Measurements from ENCODE around the gene MDFI. TPM values are rescaled to one million over a fixed set of nuclear protein-coding genes. Genes with fewer than 3 reads are reported as not detected.
"Not testable (repeated sequence)": the region's sequence is repeated elsewhere in the genome, so short reads cannot be mapped to it uniquely, and the experiment has no call there.

The MDFI gene
- total RNA-seq, 2 experiments from 2014 or later, result not detected

DNA sequence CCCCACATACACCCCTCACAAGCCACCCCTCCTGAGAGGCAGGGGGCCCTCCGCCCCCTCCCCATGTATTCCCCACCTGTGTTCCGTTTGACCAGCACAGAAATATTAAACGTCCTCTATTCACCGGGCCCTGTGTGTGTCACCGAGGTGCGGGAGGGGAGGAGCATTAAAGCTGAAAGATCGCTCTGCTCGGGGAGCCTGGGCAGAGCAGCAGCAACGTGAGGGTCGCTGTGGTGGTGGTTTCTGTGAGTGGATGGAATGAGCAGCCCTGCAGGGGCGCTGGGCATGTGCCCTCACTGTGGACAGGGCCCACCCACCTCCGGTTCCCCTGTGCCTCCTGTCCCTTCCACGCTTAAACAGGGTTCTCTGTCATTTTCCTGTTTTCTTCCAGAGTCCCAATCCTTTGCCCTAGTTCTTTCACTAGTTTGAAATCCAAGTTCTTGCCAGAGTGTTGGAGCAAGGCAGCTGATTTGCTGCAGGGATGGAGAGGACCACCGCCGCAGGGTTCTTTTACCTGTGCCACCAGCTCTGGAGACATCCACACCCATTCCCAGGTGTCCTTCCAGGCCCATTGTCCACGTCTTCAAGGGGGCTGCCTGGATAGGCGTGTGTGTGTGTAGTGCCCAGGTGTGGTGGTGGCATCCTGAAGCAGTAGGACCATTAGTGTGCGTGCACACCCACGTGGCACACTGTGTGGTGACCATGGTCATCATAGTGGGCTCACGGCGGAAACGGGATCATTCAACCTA is 37.6 kb upstream of the MDFI start:
- ChIA-PET CTCF (interaction anchor here (0.9 to 3.9 kb wide), 2 partner anchors 81 to 84 kb away, joined by 3 to 45 read pairs; no protein-coding TSS in a partner anchor), POLR2A (no interaction called here)

DNA sequence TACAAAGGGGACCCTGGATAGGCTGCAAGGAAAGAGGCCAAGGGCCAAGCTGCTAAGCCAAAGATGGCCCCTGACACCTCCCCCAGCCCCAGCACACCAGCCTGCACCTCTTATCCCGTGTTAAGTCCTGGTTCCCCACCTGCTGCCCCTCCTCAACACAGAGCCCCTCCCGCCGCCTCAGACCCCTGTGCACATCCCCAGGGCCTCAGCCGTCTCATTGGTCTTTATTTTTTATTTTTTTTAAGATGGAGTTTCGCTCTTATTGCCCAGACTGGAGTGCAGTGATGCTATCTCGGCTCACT is 37.1 kb upstream of the MDFI start:
- CTCF ChIA-PET, result interaction anchor here (3.9 kb wide), 1 partner anchor 84 kb away, joined by 45 read pairs; no protein-coding TSS in a partner anchor
- POLR2A ChIA-PET, result no interaction called here

DNA sequence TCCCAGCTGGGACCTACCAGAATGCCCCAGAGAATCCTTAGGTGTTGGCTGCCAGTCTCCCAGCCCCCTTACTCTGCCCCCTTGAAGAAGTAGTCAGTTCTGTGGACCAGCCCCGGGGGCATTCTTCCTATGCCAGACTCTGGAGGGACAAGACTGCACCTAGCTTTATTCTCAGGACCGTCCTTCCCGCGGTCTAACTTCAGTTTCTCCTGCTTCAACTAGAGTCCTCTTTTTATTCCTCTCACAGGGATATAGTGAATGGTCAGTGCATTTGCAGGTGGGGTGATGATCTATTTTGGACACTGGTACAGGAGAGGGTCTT is 35.9 kb upstream of the MDFI start:
- CTCF ChIA-PET, result interaction anchor here (0.9 to 3.9 kb wide), 13 partner anchors 10 to 234 kb away, joined by 3 to 45 read pairs (median 4); no protein-coding TSS in a partner anchor
- POLR2A ChIA-PET, result interaction anchor here (1.4 kb wide), 1 partner anchor 81 kb away, joined by 3 read pairs; no protein-coding TSS in a partner anchor

DNA sequence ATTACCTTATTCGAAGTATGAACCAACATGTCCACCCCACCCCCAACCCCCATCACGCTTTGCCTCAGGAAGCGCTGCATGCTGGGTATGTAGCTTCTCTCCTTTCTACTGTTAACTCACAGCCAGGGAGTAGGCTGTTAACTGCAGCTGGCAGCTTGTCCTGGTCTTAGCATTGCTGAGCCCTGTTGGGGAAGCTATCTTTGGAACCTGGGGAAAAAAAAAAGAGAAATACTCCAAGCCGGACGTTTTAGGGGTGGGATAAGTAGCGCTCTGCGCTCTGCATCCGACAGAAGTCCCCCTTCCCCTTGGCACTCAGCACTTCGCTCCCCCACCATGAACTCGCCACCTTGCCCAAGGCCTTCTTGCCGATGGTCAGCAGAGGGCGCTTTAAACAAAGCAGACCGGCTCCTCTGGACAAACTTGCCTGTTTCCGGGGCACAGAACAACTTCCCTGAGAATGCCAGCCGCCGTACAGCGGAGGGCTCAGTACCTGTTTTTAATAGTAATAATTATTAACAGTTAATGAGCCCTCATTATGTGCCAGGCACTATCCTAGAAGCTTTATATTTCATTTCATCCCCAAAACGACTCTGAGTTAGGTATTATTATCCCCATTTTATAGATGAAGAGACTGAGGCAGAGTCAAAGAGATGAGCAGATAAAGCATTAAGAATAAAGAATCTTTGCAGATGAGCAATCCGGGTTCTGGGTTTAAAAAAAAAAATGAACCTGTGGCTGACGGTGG is 35.2 kb upstream of the MDFI start:
- POLR2A ChIA-PET, result interaction anchor here (1.4 kb wide), 1 partner anchor 81 kb away, joined by 3 read pairs; no protein-coding TSS in a partner anchor
- CTCF ChIA-PET, result interaction anchor here (0.6 to 3.9 kb wide), 16 partner anchors 11 to 235 kb away, joined by 3 to 45 read pairs (median 4); no protein-coding TSS in a partner anchor

DNA sequence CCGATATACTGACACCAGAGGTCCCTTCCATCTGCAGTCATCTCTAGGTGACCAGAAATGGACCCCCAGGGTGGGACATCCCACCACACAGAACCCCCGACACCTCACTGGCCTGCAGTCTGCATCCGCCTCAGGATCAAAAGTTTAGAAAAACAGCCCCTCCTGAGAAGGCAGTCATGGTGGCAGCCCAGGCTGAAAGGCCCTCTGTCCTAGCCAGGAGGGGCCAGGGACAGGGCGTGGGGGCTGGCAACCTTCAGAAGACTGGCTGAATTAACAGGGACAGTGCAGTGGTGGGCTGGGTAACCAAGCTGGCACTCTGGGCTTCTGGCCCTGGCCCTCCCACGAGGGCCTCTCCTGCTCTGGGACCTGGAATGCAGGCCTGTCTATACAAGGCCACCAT is 34.3 kb upstream of the MDFI start:
- ChIA-PET POLR2A (no interaction called here), CTCF (interaction anchor here (0.7 to 3.9 kb wide), 2 partner anchors 81 to 199 kb away, joined by 3 to 45 read pairs; no protein-coding TSS in a partner anchor)

DNA sequence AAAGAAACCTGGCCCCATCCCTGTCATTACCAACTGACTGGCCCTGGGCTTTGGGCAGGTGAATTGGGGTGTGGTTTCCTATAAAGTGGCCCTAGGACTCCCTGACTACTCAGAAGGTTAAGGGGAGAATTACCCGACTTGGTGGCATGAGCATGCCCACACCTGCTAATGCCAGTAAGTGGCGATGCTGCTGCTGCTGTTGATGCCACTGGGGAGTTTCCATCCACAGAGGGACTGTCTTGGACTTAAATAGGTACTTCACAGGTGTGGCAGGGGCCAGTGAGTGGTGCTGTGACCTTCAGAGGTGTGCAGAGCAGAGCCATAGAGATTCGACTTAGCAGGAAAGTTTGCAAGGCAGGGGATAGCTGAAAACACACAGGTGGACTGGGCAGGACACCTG is 32.6 kb upstream of the MDFI start:
- ChIA-PET CTCF (no interaction called here), POLR2A (no interaction called here)

DNA sequence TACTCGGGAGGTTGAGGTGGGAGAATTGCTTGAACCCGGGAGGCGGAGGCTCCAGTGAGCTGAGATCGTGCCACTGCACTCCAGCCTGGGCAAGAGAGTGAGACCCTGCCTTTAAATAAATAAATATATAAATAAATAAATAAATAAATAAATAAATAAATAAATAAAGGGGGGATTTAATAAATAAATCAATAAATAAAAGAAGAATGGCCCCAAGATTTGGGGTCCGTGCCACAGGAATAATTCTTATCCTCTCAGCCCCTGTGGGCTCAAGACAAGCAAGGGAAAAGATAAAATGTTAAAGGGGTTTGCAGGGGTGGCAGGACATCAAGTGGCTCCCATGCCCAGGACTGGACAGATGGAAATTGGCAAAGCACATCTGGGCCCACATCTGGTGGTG is 31.2 kb upstream of the MDFI start:
- ChIA-PET POLR2A (no interaction called here), CTCF (interaction anchor here (0.5 to 0.8 kb wide), 2 partner anchors 75 to 76 kb away, joined by 3 to 5 read pairs; no protein-coding TSS in a partner anchor)

DNA sequence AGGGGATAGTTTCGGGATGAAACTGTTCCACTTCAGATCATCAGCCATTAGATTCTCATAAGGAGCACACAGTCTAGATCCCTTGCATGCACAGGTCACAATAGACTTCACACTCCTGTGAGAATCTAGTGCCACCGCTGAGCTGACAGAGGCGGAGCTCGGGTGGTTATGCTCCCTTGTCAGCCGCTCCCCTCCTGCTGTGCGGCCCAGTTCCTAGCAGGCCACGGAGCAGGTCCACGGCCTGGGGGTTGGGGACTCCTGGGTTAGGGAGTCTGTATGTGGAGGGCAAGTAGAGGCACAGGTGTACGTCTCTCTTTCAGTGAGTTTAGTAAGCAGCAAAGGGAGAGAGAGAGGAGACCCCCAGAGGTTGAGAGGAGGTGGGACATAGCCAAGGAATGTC is 30.5 kb upstream of the MDFI start:
- ChIA-PET CTCF (no interaction called here), POLR2A (no interaction called here)

DNA sequence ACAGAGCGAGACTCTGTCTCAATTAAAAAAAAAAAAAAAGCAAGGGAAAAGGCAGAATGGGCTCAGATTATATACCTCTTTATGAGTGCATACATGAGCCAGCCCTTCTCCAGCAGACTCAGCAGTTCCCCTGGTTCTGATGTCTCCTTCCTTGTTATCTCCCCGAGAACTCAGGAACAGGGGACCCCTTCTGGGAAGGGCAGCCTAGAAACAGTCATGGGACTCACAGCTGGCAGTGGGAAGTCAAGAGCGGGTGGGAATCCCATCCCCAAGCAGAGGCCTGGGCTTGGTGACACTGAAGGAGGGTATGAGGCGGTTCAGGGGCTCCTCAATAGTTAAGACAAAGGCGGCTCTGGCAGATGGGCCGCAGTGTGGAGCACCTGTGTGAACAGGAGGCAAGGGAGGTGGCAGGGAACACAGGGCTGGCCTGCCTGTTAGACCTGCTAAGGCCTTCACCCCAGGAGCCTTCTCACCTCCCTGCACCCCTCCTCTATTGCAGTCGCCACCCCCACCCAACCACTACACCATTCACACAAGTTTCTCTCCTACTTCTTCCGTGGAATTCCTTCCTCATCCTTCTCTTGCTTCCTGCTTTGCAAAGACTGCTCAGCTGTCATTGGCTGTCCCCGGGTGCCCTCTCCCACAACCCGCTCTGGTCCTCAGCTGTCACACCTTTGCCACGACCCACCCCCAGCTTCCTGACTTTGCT is 29.7 kb upstream of the MDFI start:
- ChIA-PET POLR2A (no interaction called here), CTCF (no interaction called here)

DNA sequence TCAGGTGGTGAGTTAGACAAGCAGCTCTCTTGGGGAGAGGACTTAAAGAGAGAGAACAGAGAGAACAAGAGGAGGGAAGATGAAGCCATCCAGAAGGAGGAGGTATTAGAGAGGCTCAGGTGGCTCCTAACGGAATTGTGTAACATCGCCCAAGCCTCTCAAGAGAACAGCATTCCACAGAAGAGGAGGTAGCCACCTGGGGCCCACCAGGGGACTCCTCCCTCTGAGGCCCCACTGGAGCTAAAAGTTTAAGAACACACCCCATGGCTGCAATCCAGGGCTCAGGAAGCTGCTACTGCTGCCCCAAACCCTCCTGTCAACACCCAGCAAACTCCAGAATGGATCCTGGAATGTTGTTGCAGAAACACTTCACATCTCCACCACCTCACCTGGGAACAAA is 23.6 kb upstream of the MDFI start:
- CTCF ChIA-PET, result interaction anchor here (0.9 to 1.7 kb wide), 3 partner anchors 12 to 120 kb away, joined by 3 to 8 read pairs (median 3); no protein-coding TSS in a partner anchor
- POLR2A ChIA-PET, result no interaction called here

DNA sequence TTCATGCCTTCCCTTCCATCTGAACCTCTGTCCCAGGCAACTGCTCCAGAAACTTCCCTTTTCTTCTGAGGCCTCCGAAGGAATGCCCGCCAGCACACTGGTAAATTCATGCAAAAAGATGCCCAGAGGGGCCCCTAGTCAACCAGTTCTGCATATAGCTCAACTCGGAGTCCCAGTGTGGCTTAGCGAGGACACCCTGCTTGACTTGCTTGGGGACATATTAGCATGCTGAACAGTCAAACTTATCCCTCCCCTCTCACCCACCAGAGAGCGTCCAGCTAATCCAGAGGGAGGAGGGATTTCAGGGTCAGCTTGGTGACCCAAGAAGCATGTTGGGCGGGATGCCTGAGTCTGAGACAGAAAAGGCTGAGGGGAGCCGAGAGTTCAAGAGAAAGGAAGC is 23.0 kb upstream of the MDFI start:
- CTCF ChIA-PET, result no interaction called here
- POLR2A ChIA-PET, result no interaction called here

DNA sequence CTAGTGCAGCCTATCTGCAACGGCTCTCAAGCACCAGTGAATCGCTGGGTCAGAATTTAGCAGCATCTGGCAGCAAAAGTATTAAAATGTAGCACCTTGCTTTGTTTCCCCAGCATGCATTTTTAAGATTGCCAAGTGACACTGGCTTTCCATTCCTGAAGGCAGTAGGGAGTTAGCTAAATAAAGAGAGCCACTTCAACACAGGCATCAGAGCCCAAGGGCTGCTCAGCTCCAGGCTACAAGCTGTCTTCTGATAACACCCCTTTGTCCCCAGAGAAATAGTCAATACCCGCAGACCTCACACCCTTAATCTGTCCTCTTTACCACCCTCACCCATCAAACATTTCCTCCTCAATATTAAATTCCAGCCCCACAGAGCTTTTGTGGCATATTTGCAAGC is 19.7 kb upstream of the MDFI start:
- ChIA-PET CTCF (interaction anchor here (1.0 to 1.7 kb wide), 2 partner anchors 64 to 66 kb away, joined by 3 to 7 read pairs; no protein-coding TSS in a partner anchor), POLR2A (no interaction called here)

DNA sequence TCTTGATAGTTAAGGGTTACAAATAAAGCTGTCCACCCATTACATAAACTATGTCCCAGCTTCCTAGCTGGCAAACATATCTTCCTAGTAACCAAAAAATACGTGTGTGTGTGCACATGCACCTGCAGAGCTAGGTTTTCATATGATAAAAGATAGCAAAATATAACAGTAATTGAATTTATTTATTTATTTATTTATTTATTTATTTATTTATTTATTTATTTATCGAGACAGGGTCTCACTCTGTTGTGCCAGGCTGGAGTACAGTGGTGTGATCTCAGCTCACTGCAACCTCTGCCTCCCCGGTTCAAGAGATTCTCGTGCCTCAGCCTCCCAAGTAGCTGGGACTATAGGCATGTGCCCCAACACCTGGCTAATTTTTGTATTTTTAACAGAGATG is 19.1 kb upstream of the MDFI start:
- CTCF ChIA-PET, result interaction anchor here (1.0 kb wide), 1 partner anchor 65 kb away, joined by 3 read pairs; no protein-coding TSS in a partner anchor

DNA sequence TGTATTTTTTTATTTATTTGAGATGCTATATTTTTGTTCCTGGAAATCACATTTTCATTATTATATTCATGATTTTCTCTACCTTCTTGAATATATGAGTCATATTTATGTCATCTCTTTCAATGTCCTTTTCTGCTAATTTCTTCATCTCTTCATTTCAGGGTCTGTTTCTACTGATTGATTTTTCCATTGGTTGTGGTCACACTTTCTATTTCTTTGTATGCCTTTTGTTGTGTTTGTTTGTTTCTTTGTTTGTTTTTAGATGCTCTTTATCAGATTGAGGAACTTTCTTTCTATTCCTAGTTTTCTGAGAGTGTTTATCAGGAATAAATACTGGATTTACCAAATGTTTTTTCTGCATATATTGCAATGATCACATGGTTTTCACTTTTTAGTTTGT is 16.9 kb upstream of the MDFI start:
- CTCF ChIA-PET, result no interaction called here

More for the DNA sequence above, 19.1 kb upstream of the MDFI start:
- POLR2A ChIA-PET, result not testable (repeated sequence)

DNA sequence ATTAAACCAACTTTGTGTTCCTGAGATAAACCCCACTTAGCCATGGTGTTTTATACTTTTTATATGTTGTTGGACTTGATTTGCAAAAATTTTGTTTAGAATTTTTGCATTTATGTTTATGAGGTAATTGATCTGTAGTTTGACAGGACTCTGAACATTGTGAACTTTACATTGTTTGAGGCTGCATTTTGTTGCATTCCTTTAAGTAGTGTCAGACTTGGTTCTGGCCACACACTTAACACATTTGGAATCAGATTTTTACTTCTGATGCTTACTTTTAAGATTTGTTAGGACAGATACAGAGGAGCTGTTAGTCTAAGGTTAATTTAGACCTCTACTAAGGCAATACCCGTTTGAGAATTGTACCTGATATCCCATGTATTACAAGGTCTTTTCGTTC is 16.5 kb upstream of the MDFI start:
- ChIA-PET CTCF (no interaction called here), POLR2A (no interaction called here)

More for the DNA sequence above, 16.9 kb upstream of the MDFI start:
- POLR2A ChIA-PET, result no interaction called here

DNA sequence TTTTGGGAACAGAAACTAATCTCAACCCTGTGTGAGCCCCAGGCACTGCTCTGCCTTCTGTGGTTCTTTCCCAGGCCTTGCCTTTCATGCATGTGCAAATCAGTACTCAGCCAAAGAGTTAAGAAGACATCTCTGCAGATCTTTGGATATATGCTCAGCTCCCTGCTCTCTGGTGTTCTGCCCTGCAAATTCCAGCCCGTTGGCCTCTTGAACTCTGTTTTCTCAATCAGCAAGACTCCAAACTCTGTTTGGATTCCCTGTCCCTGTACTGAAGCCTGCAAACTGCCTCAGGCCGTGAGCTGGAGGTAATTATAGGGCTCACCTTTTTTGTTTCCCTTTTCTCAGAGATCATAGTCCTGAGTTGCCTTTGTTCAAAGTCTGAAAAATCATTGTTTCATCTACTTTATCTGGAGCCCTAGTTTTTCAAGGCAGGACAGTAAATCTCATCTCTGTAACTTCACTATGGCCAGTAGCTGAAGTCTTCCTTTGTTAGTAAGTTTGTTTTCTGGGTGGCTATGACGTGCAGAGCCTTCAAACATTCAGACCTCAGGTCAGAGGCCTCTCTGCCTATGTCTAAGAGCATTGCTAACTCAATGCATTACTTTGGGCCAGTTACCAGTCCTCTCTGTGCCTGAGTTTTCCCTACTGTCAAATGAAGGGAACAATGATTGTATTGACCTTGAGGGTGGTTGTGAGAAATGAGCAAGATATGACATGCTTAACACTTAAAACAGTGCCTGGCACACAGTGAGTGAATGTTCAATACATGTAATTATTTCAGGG is 15.9 kb upstream of the MDFI start:
- CTCF ChIA-PET, result no interaction called here
- POLR2A ChIA-PET, result no interaction called here

DNA sequence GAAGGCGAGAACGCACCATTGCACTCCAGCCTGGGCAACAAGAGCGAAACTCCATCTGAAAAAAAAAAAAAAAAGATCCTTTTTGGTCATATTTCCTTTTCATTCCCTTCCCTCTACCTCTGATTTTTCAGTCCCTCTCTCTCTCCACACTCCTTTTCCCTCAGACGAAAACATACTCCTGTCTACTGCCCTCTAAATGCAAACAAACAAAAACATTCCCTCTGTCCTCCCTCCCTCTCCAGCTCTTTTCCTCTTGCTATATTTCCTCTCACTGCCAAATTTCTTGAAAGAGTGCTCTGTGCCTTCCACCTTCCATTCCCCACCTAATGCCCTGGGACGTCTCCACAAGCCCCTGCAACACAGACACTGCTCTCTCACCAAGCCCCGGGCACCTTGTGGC is 14.9 kb upstream of the MDFI start:
- ChIA-PET CTCF (no interaction called here), POLR2A (no interaction called here)

DNA sequence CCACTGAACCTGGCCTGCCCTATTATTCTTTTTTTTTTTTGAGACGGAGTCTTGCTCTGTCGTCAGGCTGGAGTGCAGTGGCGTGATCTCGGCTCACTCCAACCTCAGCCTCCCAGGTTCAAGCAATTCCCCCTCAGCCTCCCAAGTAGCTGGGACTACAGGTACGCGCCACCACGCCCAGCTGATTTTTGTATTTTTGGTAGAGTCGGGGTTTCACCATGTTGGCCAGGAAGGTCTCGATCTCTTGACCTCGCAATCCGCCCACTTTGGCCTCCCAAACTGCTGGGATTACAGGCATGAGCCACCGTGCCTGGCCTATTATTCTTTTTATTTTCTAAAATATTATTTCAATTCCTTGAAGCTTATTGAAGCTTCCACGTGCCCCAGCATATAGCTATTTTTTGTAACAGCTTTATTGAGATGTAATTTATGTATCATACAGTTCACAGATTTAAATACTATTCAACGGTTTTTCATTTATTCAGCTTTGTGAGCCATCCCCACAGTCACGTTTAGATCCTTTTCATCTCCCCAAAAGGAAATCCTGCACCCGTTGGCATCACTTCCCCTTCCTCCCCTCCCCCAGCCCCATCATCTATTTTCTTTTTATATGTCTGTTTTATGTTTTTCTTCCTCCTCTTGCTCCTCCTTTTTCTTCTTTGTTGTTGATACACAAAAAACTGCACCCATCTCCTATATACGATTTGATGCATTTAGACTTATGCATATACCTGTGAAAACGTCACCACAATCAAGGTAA is 13.5 kb upstream of the MDFI start:
- ChIA-PET CTCF (interaction anchor here (0.6 kb wide), 1 partner anchor 93 kb away, joined by 4 read pairs; no protein-coding TSS in a partner anchor), POLR2A (no interaction called here)

DNA sequence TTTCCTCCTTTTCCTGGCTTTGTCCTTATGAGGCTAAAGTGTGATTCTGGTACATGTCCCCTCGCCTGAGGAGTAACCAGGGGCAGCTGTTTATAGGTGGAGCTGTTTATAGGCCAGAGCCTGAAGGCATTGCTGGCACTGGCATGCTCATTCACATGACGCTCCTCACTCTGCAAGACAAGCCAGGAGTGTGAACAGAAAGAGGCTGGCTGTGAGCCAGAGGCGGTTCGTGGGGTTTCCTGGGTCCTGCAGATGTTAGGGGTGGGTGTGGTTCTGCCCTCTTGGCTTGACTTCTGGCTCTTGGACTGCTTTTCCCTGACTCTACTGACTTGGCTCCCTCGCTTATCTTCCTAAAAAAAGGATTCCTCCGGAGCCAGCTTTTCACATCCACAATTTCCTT is 12.8 kb upstream of the MDFI start:
- POLR2A ChIA-PET, result no interaction called here
- CTCF ChIA-PET, result interaction anchor here (0.6 kb wide), 1 partner anchor 94 kb away, joined by 4 read pairs; no protein-coding TSS in a partner anchor
